HL-60 (cell line): ENCODE results near the gene SIX6.

Experiments
- GABPA ChIP-seq: IDR thresholded peaks from 2 replicates; pipeline ENCODE4 v1.6.1; 2012; ENCODE audit warnings: low read depth
- TF ChIP-seq, protein P1 (sequence below): IDR thresholded peaks from one replicate; pipeline ENCODE4 v1.5.1; 2011; ENCODE audit warnings: low read length, control low read depth, inconsistent platforms; ENCODE audit not compliant: insufficient read depth

DNA sequence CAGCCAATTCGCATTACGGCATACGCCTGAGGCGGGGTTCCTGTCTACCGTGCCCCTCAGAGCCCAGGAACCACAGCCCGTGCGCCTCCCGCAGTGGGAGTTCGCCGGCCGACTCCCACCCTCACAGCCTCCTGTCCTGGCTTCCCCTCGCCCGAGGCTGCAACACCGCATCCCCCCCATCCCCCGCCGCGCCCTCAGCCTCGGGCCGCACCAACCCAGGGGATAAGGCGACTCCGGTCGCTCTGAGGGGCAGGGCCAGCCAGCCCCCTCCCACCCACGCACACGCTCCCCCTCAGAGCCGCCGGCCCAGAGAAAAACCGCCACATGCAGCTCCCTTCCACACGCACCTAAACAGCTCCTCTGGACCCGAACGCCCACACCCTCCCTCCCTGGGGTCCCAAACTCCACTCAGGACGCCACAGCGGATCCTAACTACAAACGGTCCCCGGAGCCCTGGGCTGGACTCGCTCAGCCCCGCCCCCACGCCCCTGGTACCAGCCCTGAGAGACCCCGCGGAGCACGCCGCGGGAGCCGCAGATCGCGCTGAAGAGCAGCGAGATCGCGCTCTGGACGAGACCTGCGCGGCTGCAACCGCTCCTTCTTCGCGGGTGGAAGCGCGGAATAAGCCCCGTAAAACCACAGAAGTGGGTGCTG is 23.2 kb upstream of the SIX6 start, which contains the start of gene C14orf39:
- TF ChIP-seq, protein P1, sequence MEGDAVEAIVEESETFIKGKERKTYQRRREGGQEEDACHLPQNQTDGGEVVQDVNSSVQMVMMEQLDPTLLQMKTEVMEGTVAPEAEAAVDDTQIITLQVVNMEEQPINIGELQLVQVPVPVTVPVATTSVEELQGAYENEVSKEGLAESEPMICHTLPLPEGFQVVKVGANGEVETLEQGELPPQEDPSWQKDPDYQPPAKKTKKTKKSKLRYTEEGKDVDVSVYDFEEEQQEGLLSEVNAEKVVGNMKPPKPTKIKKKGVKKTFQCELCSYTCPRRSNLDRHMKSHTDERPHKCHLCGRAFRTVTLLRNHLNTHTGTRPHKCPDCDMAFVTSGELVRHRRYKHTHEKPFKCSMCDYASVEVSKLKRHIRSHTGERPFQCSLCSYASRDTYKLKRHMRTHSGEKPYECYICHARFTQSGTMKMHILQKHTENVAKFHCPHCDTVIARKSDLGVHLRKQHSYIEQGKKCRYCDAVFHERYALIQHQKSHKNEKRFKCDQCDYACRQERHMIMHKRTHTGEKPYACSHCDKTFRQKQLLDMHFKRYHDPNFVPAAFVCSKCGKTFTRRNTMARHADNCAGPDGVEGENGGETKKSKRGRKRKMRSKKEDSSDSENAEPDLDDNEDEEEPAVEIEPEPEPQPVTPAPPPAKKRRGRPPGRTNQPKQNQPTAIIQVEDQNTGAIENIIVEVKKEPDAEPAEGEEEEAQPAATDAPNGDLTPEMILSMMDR: no peak
- no peak for TF ChIP-seq GABPA
